HTERT RPE-1 (cell line): Measurements from ENCODE around the gene RNU6-9.
"Not testable (repeated sequence)": the region's sequence is repeated elsewhere in the genome, so short reads cannot be mapped to it uniquely, and the experiment has no call there.

Experiments used
- in situ Hi-C: fragments of 300-500 bp; cut with MboI; formaldehyde crosslinking; loops from 4 replicates; pipeline ENCODE4 v1.14.3; 2020; ENCODE audit warnings: low sequenced_read_pairs

The RNU6-9 gene

GRCh38 chr19:892894-893689 lies at the start of gene RNU6-9, which contains the start of gene MED16:
Gene RNU6-9, plus strand, starts transcription at chr19:893484.
Gene MED16, minus strand, starts transcription at chr19:893187. Its CDS starts 2,056 bp downstream, at chr19:891131.
- in situ Hi-C loops = no loop called here

- in situ Hi-C loops = no loop called here
Observed at GRCh38 chr19:843836-844545, 49.3 kb upstream of the RNU6-9 start.

DNA sequence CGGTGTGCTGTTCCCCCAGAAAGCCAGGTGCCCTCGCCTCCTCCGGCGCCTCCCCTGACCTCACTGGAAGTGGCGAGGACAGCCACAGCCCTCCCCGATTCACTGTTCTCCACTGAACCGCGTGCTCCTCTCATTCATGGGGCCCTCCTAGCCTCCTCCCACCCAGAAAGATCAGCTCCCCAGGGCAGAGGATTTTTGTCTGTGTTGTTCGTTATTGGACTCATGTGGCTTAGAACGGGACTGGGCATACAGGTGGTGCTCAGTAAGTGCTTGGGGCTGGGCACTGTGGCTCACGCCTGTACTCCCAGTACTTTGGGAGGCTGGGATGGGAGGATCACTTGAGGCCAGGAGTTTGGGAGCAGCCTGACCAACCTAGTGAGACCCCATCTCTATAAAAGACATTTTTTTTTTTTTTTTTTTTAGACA lies 48.7 kb upstream of the RNU6-9 start:
- in situ Hi-C loops = no loop called here

DNA sequence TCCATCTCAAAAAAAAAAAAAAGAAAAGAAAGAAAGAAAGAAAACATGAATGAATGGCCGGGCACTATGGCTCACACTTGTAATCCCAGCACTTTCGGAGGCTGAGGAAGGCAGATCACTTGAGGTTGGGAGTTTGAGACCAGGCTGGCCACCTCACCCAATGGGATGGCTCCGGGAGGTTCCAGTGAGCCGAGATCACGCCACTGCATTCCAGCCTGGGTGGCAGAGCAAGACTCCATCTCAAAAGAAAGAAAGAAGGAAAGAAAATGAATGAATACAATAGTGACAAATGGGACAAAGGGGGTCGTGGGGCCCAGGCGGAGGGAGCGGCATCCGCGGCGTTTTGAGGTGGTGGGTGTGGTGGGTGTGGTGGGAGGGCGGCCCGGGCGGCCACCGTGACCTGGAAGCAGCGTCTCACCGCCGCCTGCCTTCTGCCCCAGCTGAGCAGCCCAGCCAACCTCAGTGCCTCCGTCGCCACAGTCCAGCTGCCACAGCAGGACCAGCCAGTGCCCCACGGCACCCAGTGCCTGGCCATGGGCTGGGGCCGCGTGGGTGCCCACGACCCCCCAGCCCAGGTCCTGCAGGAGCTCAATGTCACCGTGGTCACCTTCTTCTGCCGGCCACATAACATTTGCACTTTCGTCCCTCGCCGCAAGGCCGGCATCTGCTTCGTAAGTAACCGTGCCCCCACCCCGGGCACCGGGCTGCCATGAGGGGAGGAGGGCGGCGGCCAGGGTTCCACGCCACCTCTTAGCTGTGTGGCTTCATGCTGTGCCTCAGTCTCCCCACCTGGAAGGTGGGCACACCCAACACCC lies 47.4 kb upstream of the RNU6-9 start:
- in situ Hi-C loops = no loop called here

GRCh38 chr19:848386-848921 lies 44.8 kb upstream of the RNU6-9 start:
- in situ Hi-C loops = no loop called here

- in situ Hi-C loops = not testable (repeated sequence)
Observed at GRCh38 chr19:849195-849594, 44.1 kb upstream of the RNU6-9 start.

DNA sequence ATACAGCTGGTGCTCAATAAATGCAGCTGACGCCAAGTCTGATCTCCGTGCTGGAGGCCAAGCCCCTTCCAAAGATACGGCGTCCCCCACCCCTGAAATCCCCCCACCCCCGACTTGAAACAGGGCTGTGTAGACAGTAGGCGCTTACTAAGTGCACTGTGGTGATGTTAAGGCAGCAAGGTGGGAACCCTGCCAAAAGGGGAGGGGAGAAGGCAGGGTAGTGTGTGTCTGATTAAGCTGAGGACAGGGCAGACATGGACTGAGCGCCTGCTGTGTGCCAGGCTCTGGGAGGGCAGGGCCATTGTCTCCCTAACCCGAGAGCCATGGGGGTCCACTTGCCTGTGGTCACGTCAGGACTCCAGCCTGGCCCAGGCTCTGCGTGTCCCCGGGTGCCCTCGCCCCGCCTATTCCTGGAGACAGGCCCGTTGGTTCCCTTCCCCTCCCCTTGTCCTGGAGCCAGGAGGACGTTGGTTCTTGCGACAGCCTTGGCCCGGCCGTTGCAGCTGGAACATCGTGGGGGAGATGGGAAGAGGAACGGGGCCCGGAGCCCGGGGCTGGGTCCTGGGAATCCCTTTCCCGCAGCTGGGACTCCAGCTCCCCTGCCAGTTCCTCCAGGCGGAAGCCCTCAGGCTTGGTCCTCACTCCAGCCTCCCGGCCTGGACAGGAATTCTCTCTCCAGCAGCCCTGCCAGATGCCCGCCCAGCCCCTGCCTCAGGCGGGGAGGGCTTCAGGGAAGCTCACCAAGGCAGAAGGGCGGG lies 42.9 kb upstream of the RNU6-9 start:
- in situ Hi-C loops = no loop called here

GRCh38 chr19:850979-851335 lies 42.3 kb upstream of the RNU6-9 start:
- in situ Hi-C loops = no loop called here

- in situ Hi-C loops = no loop called here
Observed at GRCh38 chr19:852136-853013, 40.9 kb upstream of the RNU6-9 start, which contains the start of gene ELANE. Gene ELANE, plus strand, starts transcription at chr19:852303. Its CDS starts 26 bp downstream, at chr19:852329.

DNA sequence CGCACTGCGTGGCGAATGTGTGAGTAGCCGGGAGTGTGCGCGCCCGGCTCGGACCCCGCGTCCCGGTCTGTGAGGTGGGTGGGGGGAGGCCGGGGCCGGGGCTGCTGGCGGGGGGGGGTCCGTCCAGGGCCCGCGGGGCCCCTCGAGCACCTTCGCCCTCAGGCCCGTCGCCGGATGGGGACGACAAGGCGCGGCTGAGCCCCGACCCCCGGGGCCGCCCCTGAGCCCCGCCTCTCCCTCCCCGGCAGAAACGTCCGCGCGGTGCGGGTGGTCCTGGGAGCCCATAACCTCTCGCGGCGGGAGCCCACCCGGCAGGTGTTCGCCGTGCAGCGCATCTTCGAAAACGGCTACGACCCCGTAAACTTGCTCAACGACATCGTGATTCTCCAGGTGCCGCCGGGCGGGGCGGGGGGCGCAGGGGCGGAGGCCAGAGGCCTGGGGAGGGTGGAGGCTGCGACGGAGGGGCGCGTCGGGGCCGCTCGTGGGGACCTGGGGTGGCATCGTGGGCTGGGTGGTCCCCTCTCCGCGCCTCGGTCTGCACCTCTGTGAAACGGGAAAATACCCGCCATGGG lies 40.2 kb upstream of the RNU6-9 start:
- in situ Hi-C loops = no loop called here

DNA sequence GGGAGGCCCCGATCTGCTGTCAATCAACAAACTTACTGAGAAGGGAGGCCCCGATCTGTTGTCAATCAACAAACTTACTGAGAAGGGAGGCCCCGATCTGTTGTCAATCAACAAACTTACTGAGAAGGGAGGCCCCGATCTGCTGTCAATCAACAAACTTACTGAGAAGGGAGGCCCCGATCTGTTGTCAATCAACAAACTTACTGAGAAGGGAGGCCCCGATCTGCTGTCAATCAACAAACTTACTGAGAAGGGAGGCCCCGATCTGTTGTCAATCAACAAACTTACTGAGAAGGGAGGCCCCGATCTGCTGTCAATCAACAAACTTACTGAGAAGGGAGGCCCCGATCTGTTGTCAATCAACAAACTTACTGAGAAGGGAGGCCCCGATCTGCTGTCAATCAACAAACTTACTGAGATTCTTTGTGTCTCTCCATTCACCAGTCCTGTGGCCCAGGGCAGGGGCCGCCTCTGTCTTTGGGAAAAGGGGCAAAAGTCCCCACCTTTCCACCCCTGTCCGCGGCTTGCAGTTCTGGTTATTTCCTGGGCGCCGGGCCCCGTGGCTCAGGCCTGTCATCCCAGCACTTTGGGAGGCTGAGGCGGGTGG lies 39.6 kb upstream of the RNU6-9 start:
- in situ Hi-C loops = not testable (repeated sequence)

- in situ Hi-C loops = no loop called here
Observed at GRCh38 chr19:854549-854948, 38.7 kb upstream of the RNU6-9 start.

DNA sequence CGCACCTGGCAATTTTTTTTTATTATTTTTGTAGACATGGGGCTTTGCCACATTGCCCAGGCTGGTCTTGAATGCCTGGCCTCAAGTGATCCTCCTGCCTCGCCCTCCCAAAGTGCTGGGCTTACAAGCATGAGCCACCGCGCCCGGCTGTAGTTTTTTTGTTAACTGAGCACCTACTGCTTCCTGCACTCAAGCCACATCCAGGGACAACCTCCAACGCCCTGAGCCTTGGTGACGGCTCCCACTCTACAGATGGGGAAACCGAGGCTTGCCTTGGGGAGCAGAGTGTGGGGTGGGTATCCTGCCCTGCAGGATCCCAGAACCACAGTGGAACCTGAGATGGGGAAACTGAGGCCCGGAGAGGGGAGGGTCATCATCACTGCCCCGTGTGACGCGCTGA lies 38.1 kb upstream of the RNU6-9 start:
- in situ Hi-C loops = no loop called here

GRCh38 chr19:855566-856120 lies 37.6 kb upstream of the RNU6-9 start:
- in situ Hi-C loops = no loop called here

DNA sequence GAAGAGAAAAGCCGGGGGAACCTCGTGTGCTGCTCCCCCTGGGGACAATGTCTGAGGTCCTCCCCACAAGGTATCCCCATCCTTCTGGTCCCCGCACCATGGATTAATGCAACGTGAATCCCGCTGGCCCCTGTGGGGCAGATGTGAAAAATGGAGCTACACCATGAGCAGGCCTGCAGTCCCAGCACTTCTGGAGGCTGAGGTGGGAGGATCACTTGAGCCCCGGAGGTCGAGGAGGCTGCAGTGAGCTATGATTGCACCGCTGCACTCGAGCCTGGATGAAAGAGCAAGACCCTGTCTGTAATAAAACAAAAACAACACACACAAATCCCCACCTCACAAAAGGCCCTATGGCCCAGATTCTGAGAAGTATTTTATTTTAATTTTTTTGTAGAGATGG lies 35.0 kb upstream of the RNU6-9 start:
- in situ Hi-C loops = no loop called here

GRCh38 chr19:858868-859843 lies 34.1 kb upstream of the RNU6-9 start, which contains the start of gene CFD:
Gene CFD, plus strand, starts transcription at chr19:859664. Its CDS starts 26 bp downstream, at chr19:859690.
- in situ Hi-C loops = no loop called here

DNA sequence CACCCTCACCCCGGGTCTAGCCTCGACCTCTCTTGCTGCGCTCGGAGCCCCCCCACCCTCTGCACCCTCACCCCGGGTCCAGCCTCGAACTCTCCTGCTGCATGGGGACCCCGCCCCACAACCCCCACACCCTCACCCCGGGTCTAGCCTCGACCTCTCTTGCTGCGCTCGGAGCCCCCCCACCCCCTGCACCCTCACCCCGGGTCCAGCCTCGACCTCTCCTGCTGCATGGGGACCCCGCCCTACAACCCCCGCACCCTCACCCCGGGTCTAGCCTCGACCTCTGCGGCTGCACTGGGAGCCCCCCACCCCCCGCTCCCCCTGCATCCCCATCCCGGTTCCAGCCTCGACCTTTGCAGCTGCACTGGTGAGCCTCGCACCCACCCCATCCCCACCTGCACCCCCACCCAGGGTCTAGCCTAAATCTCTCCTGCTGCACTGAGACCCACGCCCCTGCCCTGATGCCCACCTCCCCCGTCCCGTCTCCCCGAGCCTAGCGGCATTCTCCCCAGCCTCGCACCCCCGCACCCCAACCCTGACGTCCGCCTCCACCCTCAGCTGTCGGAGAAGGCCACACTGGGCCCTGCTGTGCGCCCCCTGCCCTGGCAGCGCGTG lies 32.0 kb upstream of the RNU6-9 start:
- in situ Hi-C loops = no loop called here
